DND-41 (cell line): ENCODE results near the gene HSPA4L.

ENCODE experiments used
- CTCF ChIP-seq: IDR thresholded peaks from 2 replicates; pipeline ENCODE4 v1.5.1; 2012; ENCODE audit warnings: borderline replicate concordance, low read length, moderate library complexity, mild to moderate bottlenecking; ENCODE audit not compliant: poor library complexity, severe bottlenecking; ENCODE audit errors: extremely low read depth
- EZH2 ChIP-seq: IDR thresholded peaks from 3 replicates; pipeline ENCODE4 v1.6.1; 2012; ENCODE audit warnings: borderline replicate concordance, low read depth, mild to moderate bottlenecking, moderate library complexity, low read length, inconsistent platforms; ENCODE audit not compliant: severe bottlenecking

- no peak for TF ChIP-seq CTCF
- TF ChIP-seq EZH2, result no peak
These were observed 46.9 kb downstream of the HSPA4L start for GRCh38 chr4:127829014-127829413.
